ENCODE measurements around the gene TBCK.

TBCK gene

DNA sequence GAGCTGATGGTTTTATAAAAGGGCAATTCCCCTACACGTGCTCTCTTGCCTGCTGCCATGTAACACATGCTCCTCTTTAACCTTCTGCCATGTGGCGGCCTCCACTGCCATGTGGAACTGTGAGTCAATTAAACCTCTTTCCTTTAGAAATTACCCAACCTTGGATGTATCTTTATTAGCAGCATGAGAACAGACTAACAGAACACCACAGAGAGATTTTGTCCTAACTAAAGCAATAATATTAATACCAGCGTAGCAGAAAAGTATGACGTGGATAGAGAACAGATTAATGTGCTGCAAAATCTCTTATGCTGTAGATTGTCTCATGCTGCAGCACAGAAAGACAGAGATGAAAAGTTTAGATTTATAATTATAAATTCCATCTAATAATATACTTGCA lies 23.4 kb upstream of the TBCK start:
- no peak overlapping the region for H3K9ac ChIP-seq (ENCODE audit: low read depth, low read length, poor library complexity, severe bottlenecking)
- H2AFZ ChIP-seq (ENCODE audit: low read length) = no peak overlapping the region
- H3K9me3 ChIP-seq (ENCODE audit: insufficient read depth, low read depth, low read length) = no peaks in the 10 kb centered on the region; the same call in 1 of the 2 replicates
- H4K20me1 ChIP-seq (ENCODE audit: insufficient read depth, low read length, poor library complexity, severe bottlenecking) = peaks cover 7% of the 10 kb centered on the region
- no peak for TF ChIP-seq EZH2phosphoT487 (IDR thresholded peaks at IDR 0.05; ENCODE audit: borderline replicate concordance)
- TF ChIP-seq, protein P1, sequence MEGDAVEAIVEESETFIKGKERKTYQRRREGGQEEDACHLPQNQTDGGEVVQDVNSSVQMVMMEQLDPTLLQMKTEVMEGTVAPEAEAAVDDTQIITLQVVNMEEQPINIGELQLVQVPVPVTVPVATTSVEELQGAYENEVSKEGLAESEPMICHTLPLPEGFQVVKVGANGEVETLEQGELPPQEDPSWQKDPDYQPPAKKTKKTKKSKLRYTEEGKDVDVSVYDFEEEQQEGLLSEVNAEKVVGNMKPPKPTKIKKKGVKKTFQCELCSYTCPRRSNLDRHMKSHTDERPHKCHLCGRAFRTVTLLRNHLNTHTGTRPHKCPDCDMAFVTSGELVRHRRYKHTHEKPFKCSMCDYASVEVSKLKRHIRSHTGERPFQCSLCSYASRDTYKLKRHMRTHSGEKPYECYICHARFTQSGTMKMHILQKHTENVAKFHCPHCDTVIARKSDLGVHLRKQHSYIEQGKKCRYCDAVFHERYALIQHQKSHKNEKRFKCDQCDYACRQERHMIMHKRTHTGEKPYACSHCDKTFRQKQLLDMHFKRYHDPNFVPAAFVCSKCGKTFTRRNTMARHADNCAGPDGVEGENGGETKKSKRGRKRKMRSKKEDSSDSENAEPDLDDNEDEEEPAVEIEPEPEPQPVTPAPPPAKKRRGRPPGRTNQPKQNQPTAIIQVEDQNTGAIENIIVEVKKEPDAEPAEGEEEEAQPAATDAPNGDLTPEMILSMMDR (conservative IDR thresholded peaks at IDR 0.05; ENCODE audit: low read length) = no peak
- no peaks in the 10 kb centered on the region for H3K9me2 ChIP-seq (replicated peaks; ENCODE audit: low read depth, low read length)
- peaks cover 40% of the 10 kb centered on the region; the same call in 1 of the 2 replicates for H3K36me3 ChIP-seq (ENCODE audit: insufficient read depth, low read length)
- no peak overlapping the region for H3K4me2 ChIP-seq (ENCODE audit: low read depth, low read length, poor library complexity, severe bottlenecking)
- no peaks in the 10 kb centered on the region for H3K27me3 ChIP-seq (ENCODE audit: insufficient read depth, low read length, poor library complexity, severe bottlenecking)
- peaks cover 18% of the 10 kb centered on the region; the same call in 1 of the 2 replicates for H3K79me2 ChIP-seq (ENCODE audit: insufficient read depth, low read length)
- peaks cover 4% of the 10 kb centered on the region for H3K4me1 ChIP-seq (ENCODE audit: insufficient read depth, low read length, poor library complexity, severe bottlenecking)
- no peak overlapping the region for H3K4me3 ChIP-seq (ENCODE audit: low read length, poor library complexity, severe bottlenecking)
- no peaks in the 10 kb centered on the region for H3F3A ChIP-seq (ENCODE audit: low read depth)

DNA sequence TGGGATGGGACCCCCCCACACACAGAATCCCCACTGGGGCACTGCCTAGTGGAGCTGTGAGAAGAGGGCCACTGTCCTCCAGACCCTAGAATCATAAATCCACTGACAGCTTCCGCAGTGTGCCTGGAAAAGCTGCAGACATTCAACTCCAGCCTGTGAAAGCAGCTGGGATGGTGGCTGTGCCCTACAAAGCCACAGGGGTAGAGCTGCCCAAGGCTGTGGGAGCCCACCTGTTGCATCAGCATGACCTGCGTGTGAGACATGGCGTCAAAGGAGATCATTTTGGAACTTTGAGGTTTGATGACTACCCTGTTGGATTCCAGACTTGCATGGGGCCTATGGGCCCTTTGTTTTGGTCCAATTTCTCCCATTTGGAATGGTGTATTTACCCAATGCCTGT lies 22.7 kb upstream of the TBCK start:
- no peak overlapping the region for H3K4me3 ChIP-seq (ENCODE audit: low read length, poor library complexity, severe bottlenecking)
- H2AFZ ChIP-seq (ENCODE audit: low read length) = no peak overlapping the region
- H3K4me1 ChIP-seq (ENCODE audit: insufficient read depth, low read length, poor library complexity, severe bottlenecking) = peaks cover 4% of the 10 kb centered on the region
- H3K27me3 ChIP-seq (ENCODE audit: insufficient read depth, low read length, poor library complexity, severe bottlenecking) = no peaks in the 10 kb centered on the region
- peaks cover 18% of the 10 kb centered on the region; the same call in 1 of the 2 replicates for H3K79me2 ChIP-seq (ENCODE audit: insufficient read depth, low read length)
- peaks cover 7% of the 10 kb centered on the region for H4K20me1 ChIP-seq (ENCODE audit: insufficient read depth, low read length, poor library complexity, severe bottlenecking)
- H3K9me3 ChIP-seq (ENCODE audit: insufficient read depth, low read depth, low read length) = no peaks in the 10 kb centered on the region; the same call in 1 of the 2 replicates
- no peaks in the 10 kb centered on the region for H3F3A ChIP-seq (ENCODE audit: low read depth)
- peaks cover 40% of the 10 kb centered on the region; the same call in 1 of the 2 replicates for H3K36me3 ChIP-seq (ENCODE audit: insufficient read depth, low read length)
- no peak for TF ChIP-seq EZH2phosphoT487 (IDR thresholded peaks at IDR 0.05; ENCODE audit: borderline replicate concordance)
- TF ChIP-seq, protein P1 (conservative IDR thresholded peaks at IDR 0.05; ENCODE audit: low read length) = no peak
- H3K9ac ChIP-seq (ENCODE audit: low read depth, low read length, poor library complexity, severe bottlenecking) = no peak overlapping the region
- no peaks in the 10 kb centered on the region for H3K9me2 ChIP-seq (replicated peaks; ENCODE audit: low read depth, low read length)
- no peak overlapping the region for H3K4me2 ChIP-seq (ENCODE audit: low read depth, low read length, poor library complexity, severe bottlenecking)

DNA sequence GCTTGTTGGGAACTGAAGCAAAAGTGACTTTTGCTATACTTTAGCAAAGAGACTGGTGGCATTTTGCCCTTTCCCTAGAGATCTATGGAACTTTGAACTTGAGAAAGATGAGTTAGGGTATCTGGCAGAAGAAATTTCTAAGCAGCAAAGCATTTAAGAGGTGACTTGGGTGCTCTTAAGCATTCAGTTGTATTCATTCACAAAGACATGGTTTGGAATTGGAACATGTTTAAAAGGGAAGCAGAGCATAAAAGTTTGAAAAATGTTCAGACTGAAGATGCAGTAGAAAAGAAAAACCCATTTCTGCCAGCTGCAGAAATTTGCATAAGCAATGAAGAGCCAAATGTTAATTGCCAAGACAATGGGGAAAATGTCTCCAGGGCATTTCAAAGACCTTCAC lies 21.9 kb upstream of the TBCK start:
- Histone ChIP-seq H3K79me2 (ENCODE audit: insufficient read depth, low read length) (peaks cover 11% of the 10 kb centered on the region; the same call in 1 of the 2 replicates), H3F3A (ENCODE audit: low read depth) (no peaks in the 10 kb centered on the region), H3K4me3 (ENCODE audit: low read length, poor library complexity, severe bottlenecking) (no peak overlapping the region), H3K4me2 (ENCODE audit: low read depth, low read length, poor library complexity, severe bottlenecking) (no peak overlapping the region), H3K9ac (ENCODE audit: low read depth, low read length, poor library complexity, severe bottlenecking) (no peak overlapping the region), H3K36me3 (ENCODE audit: insufficient read depth, low read length) (peaks cover 45% of the 10 kb centered on the region; the same call in 1 of the 2 replicates), H3K9me2 (replicated peaks; ENCODE audit: low read depth, low read length) (no peaks in the 10 kb centered on the region), H3K27me3 (ENCODE audit: insufficient read depth, low read length, poor library complexity, severe bottlenecking) (no peaks in the 10 kb centered on the region), H3K9me3 (ENCODE audit: insufficient read depth, low read depth, low read length) (no peaks in the 10 kb centered on the region; the same call in 1 of the 2 replicates), H2AFZ (ENCODE audit: low read length) (no peak overlapping the region), H3K4me1 (ENCODE audit: insufficient read depth, low read length, poor library complexity, severe bottlenecking) (peaks cover 4% of the 10 kb centered on the region), H4K20me1 (ENCODE audit: insufficient read depth, low read length, poor library complexity, severe bottlenecking) (peaks cover 5% of the 10 kb centered on the region)
- no peak for TF ChIP-seq EZH2phosphoT487 (IDR thresholded peaks at IDR 0.05; ENCODE audit: borderline replicate concordance)

DNA sequence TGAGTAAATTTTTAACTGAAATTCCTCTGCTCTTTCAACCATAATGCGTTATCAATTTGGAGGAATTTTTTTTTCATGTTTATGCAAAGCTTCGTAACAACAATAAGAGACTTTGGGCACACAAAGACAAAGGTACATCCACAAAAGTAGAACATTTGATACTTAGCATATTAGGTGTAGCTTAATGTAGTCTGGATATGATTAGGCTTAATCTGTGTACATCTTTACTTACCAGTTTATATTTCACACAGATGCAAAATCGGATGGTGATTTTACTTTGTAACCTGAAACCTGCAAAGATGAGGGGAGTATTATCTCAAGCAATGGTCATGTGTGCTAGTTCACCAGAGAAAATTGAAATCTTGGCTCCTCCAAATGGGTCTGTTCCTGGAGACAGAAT lies 20.6 kb upstream of the TBCK start:
- Histone ChIP-seq H3F3A (ENCODE audit: low read depth) (no peaks in the 10 kb centered on the region), H3K4me3 (ENCODE audit: low read length, poor library complexity, severe bottlenecking) (no peak overlapping the region), H3K9me3 (ENCODE audit: insufficient read depth, low read depth, low read length) (no peaks in the 10 kb centered on the region; the same call in 1 of the 2 replicates), H2AFZ (ENCODE audit: low read length) (no peak overlapping the region), H3K4me2 (ENCODE audit: low read depth, low read length, poor library complexity, severe bottlenecking) (no peak overlapping the region), H4K20me1 (ENCODE audit: insufficient read depth, low read length, poor library complexity, severe bottlenecking) (no peaks in the 10 kb centered on the region), H3K36me3 (ENCODE audit: insufficient read depth, low read length) (peaks cover 56% of the 10 kb centered on the region), H3K79me2 (ENCODE audit: insufficient read depth, low read length) (no peaks in the 10 kb centered on the region), H3K4me1 (ENCODE audit: insufficient read depth, low read length, poor library complexity, severe bottlenecking) (peaks cover 4% of the 10 kb centered on the region), H3K9me2 (replicated peaks; ENCODE audit: low read depth, low read length) (no peaks in the 10 kb centered on the region), H3K9ac (ENCODE audit: low read depth, low read length, poor library complexity, severe bottlenecking) (no peak overlapping the region), H3K27me3 (ENCODE audit: insufficient read depth, low read length, poor library complexity, severe bottlenecking) (no peaks in the 10 kb centered on the region)
- no peak for TF ChIP-seq EZH2phosphoT487 (IDR thresholded peaks at IDR 0.05; ENCODE audit: borderline replicate concordance)
- TF ChIP-seq, protein P1 (conservative IDR thresholded peaks at IDR 0.05; ENCODE audit: low read length) = no peak

Data from Loucy (cell line).